ENCODE data around the gene DNAJC5G.
"Not testable (repeated sequence)": the region's sequence is repeated elsewhere in the genome, so short reads cannot be mapped to it uniquely, and the experiment has no call there.

The DNAJC5G gene

GRCh38 chr2:27281855-27282559 lies 6.8 kb downstream of the DNAJC5G start, which contains the start of gene TRIM54:
Gene TRIM54, plus strand, starts transcription at chr2:27282429. Its CDS starts 303 bp downstream, at chr2:27282732.
- DNase-seq: no peak

GRCh38 chr2:27282892-27283291 lies 7.7 kb downstream of the DNAJC5G start:
- DNase-seq: no peak

DNA sequence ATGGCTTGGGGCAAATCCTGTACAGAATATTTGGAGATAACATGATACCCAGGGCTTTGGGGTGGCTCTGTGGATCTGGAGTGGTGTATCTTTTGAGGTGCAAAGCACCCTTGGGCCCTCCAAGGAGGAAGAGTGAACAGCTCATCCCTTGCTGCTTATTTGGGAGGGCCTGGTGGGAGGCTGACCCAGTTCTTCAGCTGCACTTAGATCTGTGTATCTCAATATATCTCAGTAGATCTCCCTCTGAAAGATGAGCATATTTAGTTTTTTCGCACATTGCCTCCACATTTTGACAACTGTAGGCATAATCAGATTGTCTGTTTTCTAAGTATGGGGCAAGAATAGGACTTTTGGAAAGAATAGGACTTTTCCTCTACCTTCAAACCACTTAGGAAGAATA lies 9.8 kb downstream of the DNAJC5G start:
- DNase-seq: no peak

- DNase-seq: no peak
Observed at GRCh38 chr2:27285481-27285880, 10.2 kb downstream of the DNAJC5G start.

DNA sequence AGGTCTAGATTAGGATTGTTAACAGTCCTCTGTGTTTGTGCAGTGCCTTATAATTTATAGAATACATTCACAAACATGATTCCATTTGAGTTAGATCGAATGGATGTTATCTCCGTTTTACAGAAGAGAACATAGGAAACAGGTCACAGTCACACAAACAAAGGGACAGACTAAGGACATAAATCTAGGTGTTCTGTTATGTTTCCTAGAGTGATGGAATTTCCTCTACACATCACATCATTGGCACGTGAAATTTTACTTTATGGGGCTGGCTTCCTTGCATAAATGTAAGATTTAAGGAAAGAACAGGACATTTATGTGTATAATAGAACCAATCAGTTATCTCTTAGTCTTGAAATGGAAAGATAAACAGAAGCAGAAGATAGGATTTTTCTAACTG lies 13.4 kb downstream of the DNAJC5G start:
- no peak for DNase-seq

GRCh38 chr2:27290549-27290948 lies 15.3 kb downstream of the DNAJC5G start:
- DNase-seq: no peak

GRCh38 chr2:27291865-27292264 lies 16.6 kb downstream of the DNAJC5G start:
- no peak for DNase-seq

DNA sequence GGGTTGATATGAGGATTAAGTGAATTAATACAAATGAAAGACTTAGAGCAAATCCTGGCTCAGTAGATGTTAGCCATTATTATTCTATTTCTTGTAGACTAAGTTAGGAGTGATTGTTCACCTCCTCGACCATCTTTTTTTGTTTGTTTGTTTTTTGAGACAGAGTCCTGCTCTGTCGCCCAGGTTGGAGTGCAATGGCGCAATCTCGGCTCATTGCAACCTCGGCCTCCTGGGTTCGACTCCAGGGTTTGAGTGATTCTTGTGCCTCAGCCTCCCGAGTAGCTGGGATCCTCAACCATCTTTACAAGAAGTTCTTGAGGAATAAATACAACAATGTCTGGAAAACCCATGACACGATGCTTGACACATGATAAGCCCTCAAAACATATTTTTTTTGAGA lies 19.7 kb downstream of the DNAJC5G start:
- no peak for DNase-seq

DNA sequence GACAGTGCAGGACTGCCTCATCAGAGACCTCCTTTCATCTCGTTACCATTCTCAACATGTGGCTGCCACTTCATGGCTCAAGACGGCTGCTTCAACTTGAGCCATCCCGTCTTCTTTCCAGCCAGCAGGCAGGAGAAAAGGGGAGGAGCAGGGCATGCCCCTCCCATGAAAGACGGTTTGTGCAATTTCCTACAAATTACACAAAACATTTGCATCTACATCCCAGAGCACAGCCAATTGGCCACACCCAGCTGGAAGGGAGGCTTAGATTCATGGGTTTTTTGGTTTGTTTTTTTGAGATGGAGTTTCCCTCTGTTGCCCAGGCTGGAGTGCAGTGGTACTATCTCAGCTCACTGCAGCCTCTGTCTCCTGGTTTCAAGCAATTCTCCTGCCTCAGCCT lies 21.2 kb downstream of the DNAJC5G start:
- no peak for DNase-seq

GRCh38 chr2:27297195-27297594 lies 22.0 kb downstream of the DNAJC5G start:
- no peak for DNase-seq

DNA sequence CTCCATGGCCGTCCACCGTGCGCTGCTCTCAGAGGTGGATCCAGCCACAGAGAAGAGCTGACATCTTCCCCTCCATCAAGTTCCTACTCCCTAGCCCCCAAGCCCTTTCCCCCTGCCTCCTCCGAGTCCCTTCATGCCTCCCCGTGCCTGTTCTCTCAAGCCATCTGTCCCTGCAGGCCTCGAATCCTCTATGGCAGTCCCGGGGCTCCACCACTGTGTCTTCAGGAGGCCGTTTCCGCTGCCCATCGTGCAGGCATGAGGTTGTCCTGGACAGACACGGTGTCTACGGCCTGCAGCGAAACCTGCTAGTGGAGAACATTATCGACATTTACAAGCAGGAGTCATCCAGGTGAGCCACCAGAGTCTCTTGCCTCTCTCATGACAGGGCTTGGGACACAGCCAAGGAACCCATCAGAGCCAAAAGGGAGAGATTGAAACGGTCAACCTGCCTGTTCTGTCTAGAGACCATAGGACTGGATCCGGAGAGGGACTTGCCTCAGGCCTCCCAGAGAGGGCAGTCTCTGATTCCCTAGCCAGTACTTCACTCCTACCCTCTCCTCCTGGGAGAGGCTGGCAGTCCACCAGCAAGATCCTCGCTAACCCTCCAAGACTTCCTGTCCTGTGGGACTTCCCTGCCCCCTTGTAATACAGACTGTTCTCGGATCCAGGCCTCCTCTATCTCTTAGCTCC lies 23.3 kb downstream of the DNAJC5G start:
- DNase-seq: no peak

DNA sequence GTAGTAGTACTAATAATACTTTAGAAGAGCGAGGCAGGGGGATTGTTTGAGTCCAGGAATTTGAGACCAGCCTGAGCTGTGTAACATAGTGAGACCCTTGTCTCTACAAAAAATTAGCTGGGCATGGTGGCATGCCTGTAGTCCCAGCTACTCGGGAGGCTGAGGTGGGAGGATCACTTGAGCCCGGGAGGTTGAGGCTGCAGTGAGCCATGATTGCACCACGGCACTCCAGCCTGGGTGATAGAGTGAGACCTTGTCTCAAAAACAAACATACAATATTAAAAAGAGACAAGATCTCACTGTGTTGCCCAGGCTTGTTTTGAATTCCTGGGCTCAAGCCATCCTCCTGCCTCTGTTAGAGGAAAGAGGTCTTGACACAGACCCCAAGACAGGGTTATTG lies 25.4 kb downstream of the DNAJC5G start:
- not testable (repeated sequence) for DNase-seq

DNA sequence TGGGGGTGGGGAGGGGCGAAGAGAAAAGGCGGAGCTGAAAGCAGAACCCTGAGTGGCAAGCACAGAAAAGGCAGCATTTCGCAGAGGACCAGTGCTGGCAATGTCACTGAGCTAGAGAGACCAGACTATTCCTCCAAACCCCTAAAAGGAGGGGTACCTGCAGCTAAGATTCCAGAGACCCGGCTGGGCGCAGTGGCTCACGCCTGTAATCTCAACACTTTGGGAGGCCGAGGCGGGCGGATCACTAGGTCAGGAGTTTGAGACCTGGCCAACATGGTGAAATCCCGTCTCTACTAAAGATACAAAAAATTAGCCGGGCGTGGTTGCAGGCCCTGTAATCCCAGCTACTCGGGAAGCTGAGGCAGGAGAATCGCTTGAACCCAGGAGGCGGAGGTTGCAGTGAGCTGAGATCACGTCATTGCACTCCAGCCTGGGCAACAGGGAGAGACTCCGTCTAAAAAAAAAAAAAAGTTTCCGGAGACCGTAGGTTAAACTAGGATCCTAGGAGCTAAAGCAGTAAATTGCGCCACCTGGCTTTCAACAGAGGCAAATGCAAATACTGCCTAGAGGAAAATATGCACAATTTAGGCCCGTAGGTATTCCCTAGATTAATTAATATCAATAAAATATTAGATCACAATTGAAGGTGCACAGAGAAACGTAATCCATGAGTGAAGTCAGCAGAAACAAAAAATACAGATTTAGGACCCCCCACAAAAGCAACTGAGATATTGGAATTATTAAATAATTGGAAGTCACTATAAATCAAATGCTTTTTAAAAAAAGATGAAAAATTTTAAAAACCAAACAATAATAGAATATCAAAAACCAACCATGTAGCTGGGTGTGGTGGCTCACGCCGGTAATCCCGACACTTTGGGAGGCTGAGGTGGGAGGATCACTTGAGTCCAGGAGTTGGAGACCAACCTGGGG lies 28.1 kb downstream of the DNAJC5G start:
- peak; percentile 78 for DNase-seq

GRCh38 chr2:27304488-27305240 lies 29.4 kb downstream of the DNAJC5G start:
- no peak for DNase-seq

- no peak for DNase-seq
Observed at GRCh38 chr2:27305516-27305915, 30.3 kb downstream of the DNAJC5G start.

DNA sequence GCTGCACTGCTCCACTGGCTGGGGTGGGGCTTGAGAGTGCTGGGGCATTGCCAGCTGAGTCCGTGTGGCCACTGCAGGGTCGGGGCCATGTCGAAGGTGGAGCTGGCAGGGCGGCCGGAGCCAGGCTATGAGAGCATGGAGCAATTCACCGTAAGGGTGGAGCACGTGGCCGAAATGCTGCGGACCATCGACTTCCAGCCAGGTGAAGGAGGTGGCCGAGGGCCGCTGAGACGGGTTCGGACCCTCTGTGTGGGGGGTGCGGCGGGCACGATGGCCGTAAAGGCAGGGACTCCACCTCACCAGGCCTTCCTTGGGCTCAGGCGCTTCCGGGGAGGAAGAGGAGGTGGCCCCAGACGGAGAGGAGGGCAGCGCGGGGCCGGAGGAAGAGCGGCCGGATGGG lies 30.9 kb downstream of the DNAJC5G start:
- no peak for DNase-seq

DNA sequence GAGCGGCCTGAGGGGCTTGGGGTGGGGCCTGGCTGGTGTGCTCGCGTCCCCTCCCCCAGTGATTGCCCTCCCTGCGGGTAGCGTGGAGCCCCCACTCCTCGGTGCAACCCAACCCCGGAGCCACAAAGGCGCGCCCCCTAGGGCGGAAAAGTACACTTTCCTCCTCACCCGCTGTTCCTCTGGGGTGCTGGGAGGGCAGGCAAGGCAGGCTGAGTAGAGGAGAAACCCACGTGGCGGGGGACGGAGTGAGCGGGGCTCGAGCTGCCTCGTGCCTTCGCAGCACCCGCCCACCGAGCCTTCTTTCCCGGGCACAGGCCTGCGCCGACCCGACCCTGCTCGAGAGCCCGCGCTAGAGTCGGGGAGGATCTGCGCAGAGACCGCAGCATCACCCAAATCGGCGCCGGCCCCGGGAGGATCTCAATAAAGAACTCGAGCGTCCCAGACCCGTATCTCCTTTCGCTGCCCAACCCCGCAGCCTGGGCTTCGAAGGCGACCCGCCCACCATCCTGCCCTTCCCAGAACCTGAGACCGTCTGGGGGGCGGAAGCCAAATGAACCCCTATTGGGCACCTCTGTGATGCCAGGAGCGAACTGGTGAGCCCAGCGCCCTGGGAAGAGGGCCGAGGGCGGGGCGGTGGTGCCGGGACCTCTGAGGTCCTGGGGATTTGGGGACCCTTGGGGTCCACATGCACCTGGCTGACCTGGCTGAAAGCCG lies 31.5 kb downstream of the DNAJC5G start:
- DNase-seq: no peak

DNA sequence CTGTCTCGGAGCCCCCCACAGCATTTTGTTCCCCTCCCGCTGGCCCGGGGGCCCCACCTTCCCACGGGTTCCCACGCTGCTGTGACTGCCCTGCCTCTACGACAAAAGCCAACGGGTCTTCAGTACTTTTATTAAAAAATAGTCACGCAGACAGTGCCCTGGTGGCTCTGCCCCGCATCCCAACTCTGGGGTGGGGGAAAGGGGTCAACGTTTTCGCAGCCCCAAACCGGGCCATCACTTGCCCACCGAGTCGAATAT lies 32.0 kb downstream of the DNAJC5G start:
- no peak for DNase-seq

- DNase-seq: no peak
Observed at GRCh38 chr2:27307545-27308358, 32.5 kb downstream of the DNAJC5G start.

DNA sequence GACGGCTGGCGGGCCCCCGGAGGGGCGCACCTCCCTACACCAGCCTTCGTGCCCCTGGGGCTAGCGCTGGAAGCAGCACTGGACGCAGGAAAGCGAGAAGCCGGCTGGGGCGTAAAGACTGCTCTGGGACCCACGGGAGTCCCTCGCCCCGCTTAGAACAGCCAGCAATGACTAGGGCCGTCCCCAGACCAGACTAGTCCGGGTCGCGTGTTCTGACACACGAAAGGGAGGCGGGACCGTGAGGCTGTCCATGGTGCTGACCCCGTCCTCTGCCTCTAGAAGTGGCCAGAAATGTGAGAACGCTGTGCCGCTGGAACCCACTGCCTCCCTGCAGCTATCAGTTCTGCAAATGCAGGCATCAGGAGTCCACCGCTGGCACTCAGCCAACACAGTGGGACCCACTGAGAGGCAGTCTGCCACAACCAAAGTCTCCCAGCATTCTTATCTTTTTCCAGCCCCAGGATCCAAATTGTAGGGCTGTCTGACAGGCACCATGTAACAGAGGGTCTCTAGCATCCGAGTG lies 33.2 kb downstream of the DNAJC5G start, which contains the start of gene UCN:
Gene UCN, minus strand, starts transcription at position 87 of the 523 bp plus-strand sequence. CDS start 550 bp downstream, outside the sequence.
- no peak for DNase-seq

DNA sequence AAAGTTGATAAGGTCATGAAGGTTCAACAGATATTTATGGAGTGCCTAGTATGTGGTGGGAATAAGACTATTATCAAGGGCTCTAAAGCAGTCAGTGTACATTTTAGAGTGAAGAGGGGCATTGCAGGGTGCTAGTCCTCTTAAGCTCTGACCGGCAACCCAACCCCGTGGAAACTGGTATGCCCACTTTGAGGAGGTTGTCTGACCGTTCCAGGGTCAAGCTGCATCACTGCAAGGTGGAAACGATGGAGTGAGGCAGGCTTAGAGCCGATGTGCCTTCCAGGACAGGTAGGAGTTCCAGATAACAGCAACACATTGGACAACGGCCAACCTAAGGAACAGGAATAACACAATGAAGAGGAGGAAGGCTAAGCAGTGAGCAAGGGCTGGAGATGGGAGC lies 34.4 kb downstream of the DNAJC5G start:
- no peak for DNase-seq
